ENCODE data around the gene EIF3K. TPM values are rescaled to one million over a fixed set of nuclear protein-coding genes. Genes with fewer than 3 reads are reported as not detected.
A peak's percentile ranks its signal among the peaks of the same experiment; 100 is the strongest.

The EIF3K gene
- total RNA-seq, 1 experiment from 2014 or later: 2,011 TPM

- DNase-seq (ENCODE audit: low read depth, low spot score): peak; percentile 100
- ChIA-PET CTCF (interaction anchor here (0.7 to 1.2 kb wide), 3 partner anchors 282 to 1654 kb away, joined by 3 to 4 read pairs (median 3); no protein-coding TSS in a partner anchor), POLR2A (interaction anchor here (3.0 kb wide), 1 partner anchor 12 kb away, joined by 23 read pairs; no protein-coding TSS in a partner anchor)
- intact Hi-C loops (cut with micrococcal nuclease; ENCODE audit: unreplicated experiment) (loop anchor here (5.0 to 10.0 kb wide), 3 partner anchors 76 to 284 kb away; partner anchors contain the start of genes MRPS12 and SARS2), in situ Hi-C loops (cut with HindIII; ENCODE audit: low pct_unique_long_range_greater_than_20kb, low sequenced_read_pairs) (loop anchor here (25.0 kb wide), 2 partner anchors 1136 to 1686 kb away; partner anchors contain the start of genes C19orf47, LEUTX and PLD3)
- BruUV-seq (replicated peaks): no TSS peak
- Histone ChIP-seq H3K9me3 (ENCODE audit: control insufficient read depth, insufficient read depth, low read depth, low read length) (no peaks in the 10 kb centered on the region), H3K36me3 (ENCODE audit: control insufficient read depth, insufficient read depth, low read length) (peaks cover 4% of the 10 kb centered on the region; the same call in 1 of the 2 replicates), H3K27ac (ENCODE audit: low read length) (peak overlapping the region; percentile 96), H3K27me3 (ENCODE audit: control insufficient read depth, insufficient read depth, low read length) (no peaks in the 10 kb centered on the region), H3K4me1 (ENCODE audit: control insufficient read depth, insufficient read depth, low read length) (peaks cover 52% of the 10 kb centered on the region), H3K4me3 (ENCODE audit: low read depth in 2 of 2, low read length in 2 of 2) (peak overlapping the region; percentile 50 to 68)
- ATAC-seq: no peak
- TF ChIP-seq REST (IDR thresholded peaks at IDR 0.05; ENCODE audit: insufficient read depth in 1 of 2, low read depth in 2 of 2, low read length in 1 of 2) (no peak), TCF7L2 (IDR thresholded peaks at IDR 0.05; ENCODE audit: low read depth, low read length) (no peak), CTCF (IDR thresholded peaks at IDR 0.05) (no peak), SIN3A (IDR thresholded peaks at IDR 0.05; ENCODE audit: borderline replicate concordance, insufficient read depth, low read depth, low read length) (no peak)
These were observed 32.1 kb downstream of the EIF3K start for GRCh38 chr19:38650911-38651584.

- H3K4me3 ChIP-seq (ENCODE audit: low read depth in 2 of 2, low read length in 2 of 2): peak overlapping the region; percentile 50 to 68
- CTCF ChIA-PET: interaction anchor here (0.7 to 1.3 kb wide), 5 partner anchors 18 to 144 kb away, joined by 3 to 6 read pairs (median 6); no protein-coding TSS in a partner anchor
These were observed 34.1 kb downstream of the EIF3K start for GRCh38 chr19:38653028-38653571.

More at GRCh38 chr19:38653028-38653571, 34.1 kb downstream of the EIF3K start:
- no peak for TF ChIP-seq TCF7L2 (IDR thresholded peaks at IDR 0.05; ENCODE audit: low read depth, low read length)
- TF ChIP-seq REST (IDR thresholded peaks at IDR 0.05; ENCODE audit: insufficient read depth in 1 of 2, low read depth in 2 of 2, low read length in 1 of 2): no peak
- no peak for TF ChIP-seq CTCF (IDR thresholded peaks at IDR 0.05)
- TF ChIP-seq SIN3A (IDR thresholded peaks at IDR 0.05; ENCODE audit: borderline replicate concordance, insufficient read depth, low read depth, low read length): no peak
- TF ChIP-seq POLR2AphosphoS5 (IDR thresholded peaks at IDR 0.05; ENCODE audit: low read depth, low read length): no peak
- peaks cover 73% of the 10 kb centered on the region for H3K4me1 ChIP-seq (ENCODE audit: control insufficient read depth, insufficient read depth, low read length)
- ATAC-seq: no peak
- no peaks in the 10 kb centered on the region for H3K27me3 ChIP-seq (ENCODE audit: control insufficient read depth, insufficient read depth, low read length)
- TSS peak; percentile 12 for BruUV-seq (replicated peaks)
- POLR2A ChIA-PET: interaction anchor here (0.6 to 1.4 kb wide), 15 partner anchors 9 to 1498 kb away, joined by 3 to 11 read pairs (median 6); no protein-coding TSS in a partner anchor
- H3K36me3 ChIP-seq (ENCODE audit: control insufficient read depth, insufficient read depth, low read length): peaks cover 20% of the 10 kb centered on the region; the same call in 1 of the 2 replicates
- H3K27ac ChIP-seq (ENCODE audit: low read length): peak overlapping the region; percentile 96
- H3K9me3 ChIP-seq (ENCODE audit: control insufficient read depth, insufficient read depth, low read depth, low read length): no peaks in the 10 kb centered on the region
- in situ Hi-C loops (cut with HindIII; ENCODE audit: low pct_unique_long_range_greater_than_20kb, low sequenced_read_pairs) (loop anchor here (25.0 kb wide), 2 partner anchors 1134 to 1684 kb away; partner anchors contain the start of genes C19orf47, LEUTX and PLD3), intact Hi-C loops (cut with micrococcal nuclease; ENCODE audit: unreplicated experiment) (loop anchor here (5.0 to 10.0 kb wide), 3 partner anchors 74 to 282 kb away; partner anchors contain the start of genes MRPS12 and SARS2)
- no peak for DNase-seq (ENCODE audit: low read depth, low spot score)
